GM19397 (cell line): ENCODE measurements around the gene CST7.
"Not testable (repeated sequence)": the region's sequence is repeated elsewhere in the genome, so short reads cannot be mapped to it uniquely, and the experiment has no call there.

Source experiments
- ATAC-seq: cut with Tn5 transposase; IDR thresholded peaks from one replicate; pipeline ENCODE4 v1.9.1; 2021; ENCODE audit warnings: mild to moderate bottlenecking, moderate library complexity; ENCODE audit not compliant: unreplicated experiment

The CST7 gene

DNA sequence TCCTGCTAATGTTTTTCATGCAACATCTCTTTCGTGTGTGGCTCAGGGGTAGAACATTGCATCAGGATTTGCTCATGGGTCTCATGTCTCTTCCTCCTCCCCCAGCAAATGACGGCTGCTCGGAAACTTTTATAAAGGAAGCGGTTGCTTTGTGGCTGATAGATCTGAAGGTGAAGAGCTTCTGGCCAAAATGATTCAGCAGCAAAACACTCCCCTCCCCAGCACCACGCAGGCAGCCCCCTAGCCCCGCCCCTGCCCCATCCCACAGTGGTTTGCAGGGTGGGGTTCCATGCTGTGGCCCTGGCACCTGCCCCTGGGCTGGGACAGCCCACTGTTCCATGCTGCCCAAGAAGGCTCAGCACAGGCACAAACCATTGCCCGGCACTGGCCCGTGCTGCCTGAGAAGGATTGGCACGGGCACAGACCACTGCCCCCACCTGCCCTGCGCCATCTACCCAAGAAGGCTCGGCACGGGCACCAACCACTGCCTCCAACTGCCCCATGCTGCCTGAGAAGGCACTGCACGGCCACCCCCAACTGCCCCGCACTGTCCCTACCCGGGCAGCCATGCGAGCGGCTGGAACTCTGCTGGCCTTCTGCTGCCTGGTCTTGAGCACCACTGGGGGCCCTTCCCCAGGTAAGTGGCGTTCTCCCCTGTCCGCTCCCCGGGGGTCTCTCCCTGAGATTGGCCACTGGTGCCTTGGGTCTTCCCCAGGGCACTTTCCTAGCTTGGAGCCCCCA is at the start of gene CST7:
Gene CST7 (plus strand): TSS at position 331 of the 741 bp plus-strand sequence. CDS start 237 bp downstream, at position 568.
- ATAC-seq = no peak

DNA sequence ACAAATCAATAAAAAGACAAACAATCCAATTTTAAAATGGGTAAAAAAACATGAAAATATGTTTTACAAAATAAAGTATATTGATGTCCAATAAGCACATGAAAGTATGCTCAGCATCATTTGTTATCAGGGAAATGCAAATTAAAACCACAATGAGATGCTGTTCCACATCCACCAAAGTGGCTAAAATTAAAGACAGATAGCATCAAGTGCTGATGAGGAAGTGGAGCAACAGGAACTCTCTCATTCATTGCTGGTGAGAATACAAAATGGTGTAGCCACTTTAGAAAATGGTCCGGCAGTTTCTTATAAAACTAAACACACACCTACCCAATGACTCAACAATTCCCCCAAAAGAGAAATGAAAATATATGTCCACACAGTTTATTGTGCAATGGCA is 42.3 kb upstream of the CST7 start:
- no peak for ATAC-seq

GRCh38 chr20:24908642-24909041 is 40.4 kb upstream of the CST7 start:
- no peak for ATAC-seq

DNA sequence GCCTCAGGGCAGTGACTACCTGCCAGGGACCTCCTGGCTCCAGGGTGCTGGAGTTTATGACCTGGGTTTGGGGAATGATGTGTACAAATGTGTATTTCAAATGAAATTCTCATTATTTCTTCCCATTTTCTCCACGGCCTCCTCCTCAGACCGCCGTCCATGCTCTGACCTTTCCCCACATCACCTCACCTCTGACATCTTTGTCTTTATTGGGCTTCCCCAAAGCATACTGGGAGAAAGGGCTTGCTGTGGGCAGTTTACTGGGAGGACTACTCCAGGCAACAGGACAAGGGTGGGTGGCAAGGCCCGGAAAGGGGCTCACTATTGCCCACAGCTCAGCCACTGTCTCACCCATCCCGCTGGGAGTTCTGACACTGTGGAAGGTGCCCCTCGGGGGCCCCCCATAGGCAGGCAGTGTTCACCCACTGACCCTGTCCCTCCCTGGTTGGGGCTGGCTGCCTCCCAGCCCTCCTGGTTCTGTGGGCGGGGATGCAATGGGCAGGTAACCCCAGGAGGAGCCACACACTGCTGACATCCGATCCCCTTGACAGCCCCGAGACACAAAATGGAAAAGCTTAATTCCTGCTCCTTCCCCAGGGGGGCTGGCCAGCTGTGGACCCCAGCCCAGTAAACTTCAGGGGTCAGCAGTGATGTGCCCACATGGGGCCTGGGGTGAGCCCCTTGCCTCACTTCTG is 39.8 kb upstream of the CST7 start:
- ATAC-seq = no peak

- ATAC-seq = no peak
Observed at GRCh38 chr20:24909861-24910260, 39.2 kb upstream of the CST7 start.

GRCh38 chr20:24910461-24910860 is 38.6 kb upstream of the CST7 start:
- no peak for ATAC-seq

- no peak for ATAC-seq
Observed at GRCh38 chr20:24911461-24911860, 37.6 kb upstream of the CST7 start.

DNA sequence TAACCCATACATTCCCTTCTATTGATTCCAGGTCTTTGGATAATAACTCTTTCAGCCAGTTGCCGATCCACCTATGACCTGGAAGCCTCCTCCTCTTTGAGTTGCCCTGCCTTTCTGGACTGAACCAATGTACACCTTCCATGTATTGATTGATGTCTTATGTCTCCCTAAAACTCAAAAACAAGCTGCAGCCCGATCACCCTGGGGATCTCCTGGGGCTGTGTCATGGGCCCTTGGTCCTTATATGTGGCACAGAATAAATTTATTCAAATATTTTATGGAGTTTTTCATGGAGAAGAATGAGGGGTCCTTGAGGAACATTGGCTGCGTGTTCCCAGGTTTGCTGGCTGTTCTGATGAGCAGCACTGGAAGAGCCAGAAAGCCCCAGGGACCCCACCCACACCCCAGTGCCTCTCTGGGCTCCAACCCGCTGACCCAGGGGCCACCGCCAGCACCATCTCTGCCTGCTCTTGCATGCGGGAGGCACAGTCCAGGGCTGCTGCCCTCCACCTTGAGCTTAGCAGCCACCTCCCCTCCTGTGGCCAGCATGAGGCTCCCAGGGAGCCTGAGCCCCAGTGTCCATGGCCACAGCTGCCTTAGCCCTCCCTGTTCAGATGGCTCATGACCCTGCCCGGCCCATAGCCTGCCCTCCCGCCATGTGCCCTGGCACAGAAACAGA is 36.5 kb upstream of the CST7 start:
- no peak for ATAC-seq

DNA sequence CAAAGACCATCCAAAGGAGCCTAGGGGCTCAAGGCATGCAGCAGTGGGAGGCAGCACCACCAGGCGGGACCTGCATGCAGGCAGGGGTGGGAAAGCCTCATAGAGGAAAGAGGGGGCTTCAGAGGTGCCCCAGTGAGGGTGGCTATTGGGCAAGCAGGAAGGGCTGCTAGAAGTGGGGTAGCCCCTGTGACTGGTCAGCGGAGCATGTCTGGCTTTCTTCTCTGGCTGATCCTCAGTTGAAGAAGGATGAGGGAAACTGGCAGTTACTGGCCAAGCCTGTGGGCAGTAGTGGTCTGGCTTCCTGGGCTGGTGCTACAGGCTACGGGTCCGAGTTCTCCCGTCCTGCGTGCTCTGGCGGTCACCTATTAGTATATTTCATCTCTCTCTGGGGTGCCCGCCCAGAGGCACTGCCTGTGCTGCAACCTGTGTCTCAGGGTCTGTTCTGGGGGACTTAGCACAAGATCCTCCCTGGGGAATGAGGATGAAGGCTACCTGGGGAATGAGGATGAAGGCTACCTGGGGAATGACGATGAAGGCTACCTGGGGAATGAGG is 35.9 kb upstream of the CST7 start:
- no peak for ATAC-seq

- no peak for ATAC-seq
Observed at GRCh38 chr20:24914388-24915241, 34.5 kb upstream of the CST7 start.

- ATAC-seq = no peak
Observed at GRCh38 chr20:24915440-24915839, 33.6 kb upstream of the CST7 start.

GRCh38 chr20:24915892-24916291 is 33.2 kb upstream of the CST7 start:
- ATAC-seq = no peak

- no peak for ATAC-seq
Observed at GRCh38 chr20:24916412-24916811, 32.7 kb upstream of the CST7 start.

GRCh38 chr20:24917056-24917455 is 32.0 kb upstream of the CST7 start:
- no peak for ATAC-seq

- ATAC-seq = no peak
Observed at GRCh38 chr20:24917797-24918578, 31.1 kb upstream of the CST7 start.

GRCh38 chr20:24918579-24919566 is 30.2 kb upstream of the CST7 start:
- no peak for ATAC-seq

DNA sequence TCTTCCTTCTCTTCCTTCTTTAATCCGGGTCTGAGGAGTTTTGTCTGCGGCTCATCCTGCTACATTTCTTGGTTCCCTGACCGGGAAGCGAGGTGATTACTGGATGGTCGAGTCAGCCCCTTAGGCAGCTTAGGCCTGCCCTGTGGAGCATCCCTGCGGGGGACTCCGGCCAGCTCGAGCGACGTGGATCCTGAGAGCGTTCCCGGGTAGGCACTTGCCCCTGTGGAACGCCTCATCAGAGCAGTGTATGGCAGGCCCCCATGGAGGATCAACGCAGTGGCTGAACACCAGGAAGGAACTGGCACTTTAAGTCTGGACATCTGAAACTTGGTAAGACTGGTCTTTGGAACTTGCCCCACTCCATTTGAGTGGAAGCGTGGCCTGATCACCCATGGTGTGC is 29.4 kb upstream of the CST7 start:
- ATAC-seq = not testable (repeated sequence)

GRCh38 chr20:24920706-24921105 is 28.4 kb upstream of the CST7 start:
- not testable (repeated sequence) for ATAC-seq

DNA sequence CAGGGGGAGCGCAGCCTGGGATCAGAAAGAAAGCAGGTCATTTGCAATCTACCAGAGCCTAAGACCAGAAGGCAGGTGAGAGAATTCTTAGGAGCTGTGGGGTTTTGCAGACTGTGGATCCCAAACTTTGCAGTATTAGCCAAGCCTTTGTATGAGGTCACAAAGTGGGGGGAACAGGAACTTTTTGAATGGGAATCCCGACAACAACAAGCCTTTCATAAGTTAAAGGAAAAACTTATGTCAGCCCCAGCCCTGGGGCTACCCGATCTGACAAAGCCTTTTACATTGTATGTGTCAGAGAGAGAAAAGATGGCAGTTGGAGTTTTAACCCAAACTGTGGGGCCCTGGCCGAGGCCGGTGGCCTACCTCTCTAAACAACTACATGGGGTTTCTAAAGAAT is 19.8 kb upstream of the CST7 start:
- not testable (repeated sequence) for ATAC-seq
